ENCODE measurements around the gene IL15.
A peak's percentile ranks its signal among the peaks of the same experiment; 100 is the strongest.
"Not testable (repeated sequence)": the region's sequence is repeated elsewhere in the genome, so short reads cannot be mapped to it uniquely, and the experiment has no call there.

Gene IL15, protein sequence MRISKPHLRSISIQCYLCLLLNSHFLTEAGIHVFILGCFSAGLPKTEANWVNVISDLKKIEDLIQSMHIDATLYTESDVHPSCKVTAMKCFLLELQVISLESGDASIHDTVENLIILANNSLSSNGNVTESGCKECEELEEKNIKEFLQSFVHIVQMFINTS

DNA sequence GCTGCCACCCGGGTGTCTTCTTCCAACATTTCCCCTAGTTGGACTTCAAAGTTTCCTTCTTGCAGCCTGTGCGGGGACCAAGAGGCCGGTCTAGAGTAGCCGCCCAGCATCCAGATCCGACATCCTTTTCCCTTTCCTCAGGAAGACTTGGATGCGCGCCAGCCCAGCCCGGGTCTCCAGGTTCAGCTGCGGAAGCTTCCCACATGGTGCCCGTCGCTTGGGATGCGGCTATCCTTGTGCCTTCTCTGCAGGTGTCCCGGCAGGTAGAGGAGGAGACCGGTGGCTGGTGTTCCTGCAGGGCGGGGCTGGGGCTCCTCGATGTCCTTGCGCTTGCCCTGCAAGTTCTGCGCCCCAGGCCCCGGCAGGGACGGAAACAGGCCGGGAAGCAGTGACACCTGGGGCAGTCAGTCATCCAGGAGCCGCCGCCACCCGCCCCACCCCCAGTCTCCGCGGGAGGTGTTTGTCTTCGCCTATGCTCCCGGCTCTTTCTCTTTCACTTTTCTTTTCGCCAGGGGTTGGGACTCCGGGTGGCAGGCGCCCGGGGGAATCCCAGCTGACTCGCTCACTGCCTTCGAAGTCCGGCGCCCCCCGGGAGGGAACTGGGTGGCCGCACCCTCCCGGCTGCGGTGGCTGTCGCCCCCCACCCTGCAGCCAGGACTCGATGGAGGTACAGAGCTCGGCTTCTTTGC lies at the start of gene IL15:
Gene IL15 (plus strand): TSS at position 502 of the 689 bp plus-strand sequence. CDS start 82,882 bp downstream, outside the sequence.
- peak; percentile 48 for DNase-seq

DNA sequence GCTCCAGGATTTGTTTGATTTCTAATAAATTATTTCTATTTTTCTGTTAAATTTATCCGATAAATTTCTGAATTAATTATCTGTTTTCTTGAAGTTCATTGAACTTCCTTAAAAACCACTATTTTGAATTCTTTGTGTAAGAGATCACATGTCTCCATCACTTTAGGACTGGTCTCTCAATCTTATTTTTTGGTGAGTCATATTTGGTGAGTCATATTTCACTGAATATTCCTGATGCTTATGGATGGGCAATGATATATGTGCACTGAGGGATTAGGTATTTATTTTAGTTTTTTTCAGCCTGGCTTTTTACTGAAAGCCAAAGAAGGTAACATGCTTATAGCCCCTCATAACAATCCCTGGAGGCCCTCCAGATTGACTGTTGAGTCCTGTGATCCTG lies 48.5 kb upstream of the IL15 start:
- no peak for DNase-seq

DNA sequence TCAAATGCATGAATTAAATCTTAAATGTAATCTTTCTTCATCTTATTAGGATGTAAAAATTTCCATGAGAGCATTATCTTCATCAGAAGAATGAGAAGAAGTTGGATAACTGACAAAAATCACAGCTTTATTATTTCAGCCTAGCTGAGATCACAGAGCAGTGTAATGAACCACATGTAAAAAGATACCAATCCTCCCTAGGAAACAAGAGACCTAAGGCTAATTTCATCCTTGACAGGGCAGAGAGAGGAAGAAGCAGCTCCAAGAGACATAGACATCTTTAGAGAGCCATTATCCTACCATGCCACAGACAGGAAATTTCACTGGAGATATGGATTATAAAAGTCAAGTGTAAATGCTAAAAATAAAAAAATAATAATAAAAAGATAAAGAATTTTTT lies 40.9 kb upstream of the IL15 start:
- no peak for DNase-seq

DNA sequence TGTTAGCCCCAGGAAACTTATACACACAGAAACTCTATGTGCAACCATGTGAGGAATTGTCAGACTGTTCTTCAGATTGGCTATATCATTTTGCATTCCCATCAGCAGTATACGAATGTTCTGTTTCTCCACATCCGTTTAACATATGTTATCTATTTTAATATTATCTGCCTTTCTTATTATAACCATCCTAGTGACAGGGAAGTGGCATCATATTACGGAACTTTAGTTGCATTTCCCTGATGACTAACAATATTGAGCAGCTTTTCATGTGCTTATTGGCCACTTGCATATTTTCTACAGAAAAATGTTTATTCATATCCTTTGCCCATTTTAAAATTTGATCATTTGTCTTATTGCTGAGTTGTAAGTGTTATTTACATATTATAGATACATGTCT lies 36.5 kb upstream of the IL15 start:
- no peak for DNase-seq

- DNase-seq: not testable (repeated sequence)
Observed at GRCh38 chr4:141604683-141605082, 31.7 kb upstream of the IL15 start.

GRCh38 chr4:141605425-141605856 lies 30.9 kb upstream of the IL15 start:
- no peak for DNase-seq

GRCh38 chr4:141609243-141609642 lies 27.1 kb upstream of the IL15 start:
- DNase-seq: no peak

- DNase-seq: no peak
Observed at GRCh38 chr4:141610365-141610764, 26.0 kb upstream of the IL15 start.

DNA sequence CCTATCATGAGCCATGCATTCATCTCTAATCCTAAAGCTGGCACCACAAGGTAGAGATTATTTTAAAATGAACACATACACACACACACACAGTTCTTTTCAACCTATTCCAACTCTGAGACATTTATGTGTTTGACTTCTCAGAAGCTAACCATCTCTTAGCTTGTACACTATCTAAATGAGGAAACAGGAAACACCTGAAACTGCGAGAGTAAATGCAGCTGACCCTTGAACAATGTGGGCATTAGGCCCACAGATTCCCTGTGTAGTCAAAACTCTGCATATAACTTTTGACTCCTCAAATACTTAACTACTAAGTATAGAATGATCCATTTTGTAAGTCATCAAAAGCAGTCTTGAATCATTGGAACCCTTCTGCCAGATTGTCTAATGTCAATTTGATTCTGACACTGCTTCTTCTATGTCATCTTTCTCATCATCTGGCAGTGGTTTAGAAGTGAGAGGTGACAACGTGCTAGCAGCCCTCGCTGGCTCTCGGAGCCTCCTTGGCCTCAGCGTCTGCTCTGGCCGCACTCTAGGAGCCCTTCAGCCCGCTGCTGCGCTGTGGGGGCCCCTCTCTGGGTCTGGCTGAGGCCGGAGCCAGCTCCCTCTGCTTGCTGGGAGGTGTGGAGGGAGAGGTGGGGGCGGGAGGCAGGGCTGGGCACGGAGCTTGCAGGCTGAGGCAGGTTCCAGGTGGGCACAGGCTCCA lies 21.4 kb upstream of the IL15 start:
- no peak for DNase-seq

GRCh38 chr4:141615587-141615918 lies 20.8 kb upstream of the IL15 start:
- DNase-seq: not testable (repeated sequence)

DNA sequence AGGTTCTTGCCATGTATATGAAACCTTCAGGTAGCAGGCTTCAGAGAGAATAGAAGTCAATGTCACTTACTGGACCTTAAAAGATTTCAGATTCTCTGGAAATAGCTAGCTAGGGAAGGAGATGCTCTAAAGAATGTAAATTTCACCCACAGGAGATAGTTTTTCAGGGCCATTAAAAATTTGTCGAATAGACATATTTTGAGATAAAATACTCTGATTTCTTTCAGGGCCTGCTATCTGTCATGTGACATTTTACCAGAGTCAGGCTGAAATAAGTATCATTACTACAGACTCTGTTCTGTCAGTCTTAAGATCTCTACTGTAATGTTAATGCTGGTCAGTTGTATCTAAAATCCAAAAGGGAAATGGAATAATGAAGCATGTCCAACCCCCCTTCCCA lies 15.7 kb upstream of the IL15 start:
- DNase-seq: no peak

- no peak for DNase-seq
Observed at GRCh38 chr4:141625023-141625422, 11.4 kb upstream of the IL15 start.

DNA sequence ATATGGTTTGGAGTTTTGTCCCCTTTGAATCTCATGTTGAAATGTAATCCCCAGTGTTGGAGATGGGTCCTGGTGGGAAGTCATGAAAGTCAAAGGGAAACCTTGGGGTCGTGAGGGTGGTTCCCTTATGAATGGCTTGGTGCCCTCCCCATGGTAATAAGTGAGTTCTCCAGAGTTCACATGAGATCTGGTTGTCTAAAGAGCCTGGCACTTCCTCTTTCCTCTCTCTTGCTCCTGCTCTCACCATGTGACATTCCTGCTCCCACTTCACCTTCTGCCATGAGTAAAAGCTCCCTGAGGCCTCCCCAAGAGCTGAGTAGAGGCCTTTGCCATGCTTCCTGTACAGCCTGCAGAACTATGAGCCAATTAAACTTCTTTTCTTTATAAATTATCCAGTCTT lies 5.5 kb upstream of the IL15 start:
- DNase-seq: no peak

GRCh38 chr4:141635736-141636081 lies 674 bp upstream of the IL15 start:
- no peak for DNase-seq

DNA sequence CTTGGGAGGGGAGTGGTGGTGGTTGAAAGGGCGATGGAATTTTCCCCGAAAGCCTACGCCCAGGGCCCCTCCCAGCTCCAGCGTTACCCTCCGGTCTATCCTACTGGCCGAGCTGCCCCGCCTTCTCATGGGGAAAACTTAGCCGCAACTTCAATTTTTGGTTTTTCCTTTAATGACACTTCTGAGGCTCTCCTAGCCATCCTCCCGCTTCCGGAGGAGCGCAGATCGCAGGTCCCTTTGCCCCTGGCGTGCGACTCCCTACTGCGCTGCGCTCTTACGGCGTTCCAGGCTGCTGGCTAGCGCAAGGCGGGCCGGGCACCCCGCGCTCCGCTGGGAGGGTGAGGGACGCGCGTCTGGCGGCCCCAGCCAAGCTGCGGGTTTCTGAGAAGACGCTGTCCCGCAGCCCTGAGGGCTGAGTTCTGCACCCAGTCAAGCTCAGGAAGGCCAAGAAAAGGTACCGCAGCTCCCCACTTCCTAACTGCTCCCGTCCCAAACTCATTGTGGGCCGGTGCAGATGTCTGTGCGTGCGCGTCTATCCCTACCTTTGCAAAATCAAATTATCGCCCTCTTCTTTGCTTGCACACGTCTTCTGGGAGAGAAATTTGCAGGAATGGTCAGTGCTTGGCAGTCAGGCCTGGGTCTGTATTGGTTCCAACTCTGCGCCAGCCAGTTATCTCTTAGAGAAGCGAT lies 533 bp downstream of the IL15 start:
- DNase-seq: peak; percentile 5

- no peak for DNase-seq
Observed at GRCh38 chr4:141637565-141637964, 1.2 kb downstream of the IL15 start.

GRCh38 chr4:141638230-141638629 lies 1.8 kb downstream of the IL15 start:
- no peak for DNase-seq

- no peak for DNase-seq
Observed at GRCh38 chr4:141640696-141641095, 4.3 kb downstream of the IL15 start.

DNA sequence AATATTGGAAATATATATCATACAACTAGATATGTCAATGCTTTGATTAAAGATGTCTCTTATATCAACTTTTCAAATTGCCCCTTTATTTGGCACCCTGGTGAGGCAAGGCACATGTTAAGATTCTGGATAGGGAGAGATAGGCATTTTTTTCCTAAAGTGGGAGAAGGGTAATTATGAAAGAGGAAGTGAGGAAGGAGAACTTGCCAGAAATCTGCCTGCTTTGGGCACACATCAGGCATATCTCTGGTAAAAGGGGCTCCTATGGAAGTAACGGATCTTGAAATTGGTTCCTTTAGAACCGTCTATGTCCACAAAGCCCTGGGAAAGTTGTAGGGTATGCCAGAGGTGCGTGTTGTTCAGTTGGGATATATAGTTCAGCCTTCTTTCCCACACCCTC lies 5.7 kb downstream of the IL15 start:
- no peak for DNase-seq

DNA sequence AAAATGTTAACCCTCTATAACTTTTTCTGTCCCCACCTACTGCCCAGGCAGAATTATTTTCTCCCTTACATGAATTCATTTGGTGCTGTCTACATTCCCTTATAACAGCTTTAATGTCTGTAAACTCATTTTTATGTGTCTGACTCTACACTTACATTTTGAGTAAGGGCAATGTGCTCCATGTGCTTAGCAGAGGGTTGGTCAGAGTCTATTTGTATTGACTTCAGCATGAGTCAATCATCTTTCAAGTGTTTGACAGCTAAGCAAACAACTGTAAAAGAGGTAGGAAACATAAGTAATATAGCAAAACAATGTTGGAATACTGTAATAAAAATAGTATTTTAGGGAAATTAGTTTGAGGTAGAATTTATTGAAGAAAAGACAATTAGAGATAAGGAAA lies 6.3 kb downstream of the IL15 start:
- DNase-seq: no peak

DNA sequence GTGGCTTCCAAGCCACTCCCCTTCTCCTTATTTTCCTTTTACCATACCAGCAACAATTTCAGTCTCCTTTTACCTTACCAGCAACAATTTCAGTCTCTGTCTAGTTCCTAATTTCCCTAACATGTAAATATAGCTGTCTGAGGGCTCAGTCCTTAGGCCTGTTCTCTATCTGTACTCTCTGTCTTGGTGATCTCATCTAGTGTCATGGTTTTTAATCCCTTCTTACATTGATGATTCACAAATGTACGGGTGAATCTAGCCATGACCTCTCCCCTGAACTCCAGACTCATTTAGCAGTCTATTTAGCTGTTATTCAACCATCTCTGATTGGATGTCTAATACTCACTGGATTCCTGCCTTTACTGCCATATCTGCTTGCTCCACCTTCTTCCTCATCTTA lies 7.2 kb downstream of the IL15 start:
- no peak for DNase-seq

DNA sequence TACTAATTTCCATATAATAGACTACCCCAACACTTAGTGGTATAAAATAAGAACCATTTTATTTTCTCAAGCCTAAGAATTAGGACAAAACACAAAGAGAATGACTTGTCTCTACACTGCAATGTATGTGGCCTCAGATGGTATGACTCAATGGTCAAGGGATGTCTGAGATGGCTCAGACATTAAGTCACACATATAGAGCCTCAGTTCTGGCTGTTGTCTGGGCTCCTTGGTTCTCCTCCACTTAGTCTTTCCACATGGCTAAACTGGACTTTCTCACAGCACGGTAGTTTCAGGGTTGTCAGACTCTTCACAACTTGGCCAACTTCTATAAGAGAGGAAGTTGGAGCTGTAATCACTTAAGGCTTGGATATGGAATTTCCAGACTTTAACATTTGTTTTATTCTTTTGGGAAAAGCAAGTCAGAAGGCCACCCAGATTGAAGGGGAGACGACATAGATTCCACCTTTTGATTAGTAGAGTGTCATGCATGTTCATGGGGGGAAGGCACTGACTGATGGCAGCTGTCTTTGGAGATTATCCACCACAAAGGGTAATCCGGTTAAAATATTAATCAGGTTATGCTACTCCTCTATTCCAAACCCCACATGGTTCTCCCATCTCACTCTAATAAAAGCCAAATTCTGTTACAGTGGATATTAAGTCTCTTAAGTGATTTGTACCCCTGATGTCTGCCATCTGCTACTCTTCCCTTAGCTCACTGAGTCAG lies 9.4 kb downstream of the IL15 start:
- DNase-seq: no peak

- no peak for DNase-seq
Observed at GRCh38 chr4:141646969-141647368, 10.6 kb downstream of the IL15 start.

Data from NCI-H1105 treated with DMSO at 0.1 percent for 48 hours (cell line).